BJ (cell line): ENCODE results near the gene SHMT1. TPM values are rescaled to one million over a fixed set of nuclear protein-coding genes. Genes with fewer than 3 reads are reported as not detected.
"Not testable (repeated sequence)": the region's sequence is repeated elsewhere in the genome, so short reads cannot be mapped to it uniquely, and the experiment has no call there.

Source experiments
- CTCF ChIA-PET: fragments of 350-600 bp; formaldehyde crosslinking; extraction: SDS; loops from one replicate; lab custom pipeline; 2021; ENCODE audit warnings: antibody characterized with exemption, inconsistent platforms; lab: Yijun Ruan, JAX
- POLR2A ChIA-PET: fragments of 300-600 bp; sonication (Branson Sonifier 250); formaldehyde crosslinking; extraction: SDS; loops from one replicate; lab custom pipeline; 2021; ENCODE audit warnings: antibody characterized with exemption; lab: Charles Lee
- DNase-seq: peaks from one replicate; pipeline ENCODE4 v3.0.0-alpha.2; 2011; ENCODE audit warnings: low read depth
- H3K27me3 ChIP-seq: 2 replicates; pipeline ENCODE4 v1.6.0; 2011; ENCODE audit warnings: low read length; ENCODE audit not compliant: control insufficient read depth, insufficient read depth
- H3K36me3 ChIP-seq: 2 replicates; pipeline ENCODE4 v1.5.1; 2011; ENCODE audit warnings: low read length; ENCODE audit not compliant: control insufficient read depth, insufficient read depth
- H3K4me3 ChIP-seq: 2 replicates; pipeline ENCODE4 v1.5.1; 2011; ENCODE audit warnings: low read depth, mild to moderate bottlenecking, control low read depth, low read length
- polyA minus RNA-seq: library from RNA; depleted of rRNA, polyadenylated mRNA; stranded (reverse); fragments of >200 nt; gene quantifications from 2 replicates; pipeline ENCODE4 v1.2.3, GENCODE V29; 2011; rRNA and poly(A)+ RNA removed
- polyA plus RNA-seq: library from polyadenylated mRNA; depleted of rRNA; stranded (reverse); fragments of >200 nt; gene quantifications from 2 replicates; pipeline ENCODE4 v1.2.3, GENCODE V29; 2011; rRNA removed
- TF ChIP-seq, protein P1 (sequence below): IDR thresholded peaks from 2 replicates; pipeline ENCODE4 v1.5.1; 2011; ENCODE audit warnings: low read depth, mild to moderate bottlenecking, control low read depth, inconsistent platforms, low read length, moderate library complexity; ENCODE audit not compliant: insufficient read depth

Gene SHMT1
- 5.0 and 5.9 TPM in 2 replicates for polyA plus RNA-seq
- polyA minus RNA-seq, result 4.9 and 5.2 TPM in 2 replicates

DNA sequence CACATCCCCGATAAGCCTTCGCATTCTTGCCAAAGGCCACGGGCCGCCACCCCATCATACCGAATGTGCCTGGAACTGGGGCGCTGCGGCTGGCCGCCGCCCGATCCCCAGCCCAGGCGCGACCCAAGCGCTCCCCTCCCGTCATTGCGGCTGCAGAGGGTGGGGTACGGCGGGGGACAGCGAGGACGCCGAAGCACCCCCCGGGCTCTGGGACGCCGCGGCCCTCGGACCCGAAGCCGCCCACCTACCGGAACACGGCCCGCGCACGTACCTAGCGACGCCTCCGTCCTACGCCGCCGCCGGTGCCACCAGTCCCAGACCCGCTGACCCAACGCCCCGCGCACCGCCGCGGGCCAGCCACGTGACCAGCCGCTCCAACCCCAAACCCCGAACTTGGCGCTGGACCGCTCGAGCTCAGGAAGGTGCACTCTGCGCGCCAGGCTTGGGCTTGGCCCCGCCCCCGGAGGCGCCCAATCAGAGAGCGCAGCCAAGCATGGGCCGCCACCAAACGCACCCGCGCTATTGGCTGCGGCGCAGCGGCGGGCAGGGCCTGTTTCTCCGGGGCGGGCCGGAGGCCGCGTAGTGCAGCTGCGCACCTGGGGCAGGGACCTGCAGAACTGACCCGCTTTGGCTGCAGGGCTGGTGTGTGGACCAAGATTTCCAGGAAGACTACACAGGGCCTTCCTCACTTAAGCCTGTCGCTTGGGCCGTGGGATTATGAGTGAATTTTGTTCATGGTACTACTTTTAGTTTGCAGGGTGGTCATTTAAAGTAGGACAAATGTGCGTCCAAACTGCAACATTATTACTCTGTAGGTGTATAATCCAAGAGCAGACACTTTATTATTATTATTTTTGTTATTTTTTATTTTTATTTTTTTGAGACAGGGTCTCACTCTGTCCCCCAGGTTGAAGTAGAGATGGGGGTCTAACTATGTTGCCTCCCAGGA is at the start of gene SHMT1:
SHMT1 (minus strand) TSS at position 450 of the 949 bp plus-strand sequence. CDS start 7,569 bp downstream, outside the sequence.
- no peaks in the 10 kb centered on the region for H3K36me3 ChIP-seq
- POLR2A ChIA-PET, result no interaction called here
- DNase-seq, result peak; percentile 25
- TF ChIP-seq, protein P1, sequence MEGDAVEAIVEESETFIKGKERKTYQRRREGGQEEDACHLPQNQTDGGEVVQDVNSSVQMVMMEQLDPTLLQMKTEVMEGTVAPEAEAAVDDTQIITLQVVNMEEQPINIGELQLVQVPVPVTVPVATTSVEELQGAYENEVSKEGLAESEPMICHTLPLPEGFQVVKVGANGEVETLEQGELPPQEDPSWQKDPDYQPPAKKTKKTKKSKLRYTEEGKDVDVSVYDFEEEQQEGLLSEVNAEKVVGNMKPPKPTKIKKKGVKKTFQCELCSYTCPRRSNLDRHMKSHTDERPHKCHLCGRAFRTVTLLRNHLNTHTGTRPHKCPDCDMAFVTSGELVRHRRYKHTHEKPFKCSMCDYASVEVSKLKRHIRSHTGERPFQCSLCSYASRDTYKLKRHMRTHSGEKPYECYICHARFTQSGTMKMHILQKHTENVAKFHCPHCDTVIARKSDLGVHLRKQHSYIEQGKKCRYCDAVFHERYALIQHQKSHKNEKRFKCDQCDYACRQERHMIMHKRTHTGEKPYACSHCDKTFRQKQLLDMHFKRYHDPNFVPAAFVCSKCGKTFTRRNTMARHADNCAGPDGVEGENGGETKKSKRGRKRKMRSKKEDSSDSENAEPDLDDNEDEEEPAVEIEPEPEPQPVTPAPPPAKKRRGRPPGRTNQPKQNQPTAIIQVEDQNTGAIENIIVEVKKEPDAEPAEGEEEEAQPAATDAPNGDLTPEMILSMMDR, result no peak
- H3K4me3 ChIP-seq, result peak within 1 kb of the TSS; percentile 68
- peaks cover 2% of the 10 kb centered on the region; the same call in 1 of the 2 replicates for H3K27me3 ChIP-seq
- CTCF ChIA-PET, result no interaction called here

DNA sequence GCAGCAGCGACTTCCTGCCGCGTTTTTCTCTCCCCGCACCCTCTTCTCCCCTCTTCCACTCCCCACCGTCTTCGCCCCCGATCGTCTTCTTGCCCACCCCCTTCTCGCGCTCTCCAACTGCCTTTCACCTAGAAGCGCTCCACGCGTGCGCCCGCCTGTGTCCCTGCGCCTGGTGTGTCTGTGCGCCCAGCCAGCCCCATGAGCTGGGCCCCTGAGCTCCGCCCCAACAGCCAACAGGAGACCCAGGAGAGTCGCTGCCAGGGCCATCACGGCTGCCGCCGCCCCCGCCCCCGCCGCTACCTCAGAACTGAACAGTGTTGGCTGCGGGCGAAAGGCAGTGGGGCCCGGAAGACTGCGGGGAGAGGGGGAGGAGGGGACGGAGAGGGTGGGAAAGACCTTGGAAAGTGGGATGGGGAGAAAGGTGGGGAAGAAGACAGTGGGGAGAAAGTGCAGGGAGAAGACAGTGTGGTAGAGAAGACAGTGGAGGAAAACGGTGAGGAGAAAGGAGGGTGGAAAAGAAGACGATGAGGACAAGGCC is 48.7 kb upstream of the SHMT1 start:
- H3K27me3 ChIP-seq, POLR2A ChIA-PET, H3K36me3 ChIP-seq, H3K4me3 ChIP-seq, DNase-seq, CTCF ChIA-PET: not testable (repeated sequence)

DNA sequence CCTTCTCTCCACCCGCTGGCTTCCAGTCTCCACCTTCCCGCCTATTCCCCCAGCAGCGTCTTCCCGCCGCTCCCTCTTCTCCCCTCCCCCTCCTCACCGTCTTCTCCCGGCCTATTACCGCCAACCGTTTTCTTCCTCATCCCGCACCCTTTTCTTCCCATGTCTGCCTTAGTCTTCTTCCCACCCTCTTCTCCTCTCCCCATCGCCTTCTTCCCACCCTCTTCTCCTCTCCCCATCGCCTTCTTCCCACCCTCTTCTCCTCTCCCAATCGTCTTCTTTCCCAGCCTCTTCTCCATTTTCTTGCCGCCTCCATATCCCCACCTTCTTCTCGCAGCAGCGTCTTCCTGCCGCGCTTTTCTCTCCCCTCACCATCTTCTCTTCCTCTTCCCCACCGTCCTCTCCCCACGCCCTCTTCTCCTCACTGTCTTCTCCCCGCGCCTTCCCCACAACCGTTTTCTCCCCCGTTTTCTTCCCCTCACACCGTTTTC is 48.1 kb upstream of the SHMT1 start:
- H3K36me3 ChIP-seq, DNase-seq, H3K27me3 ChIP-seq, POLR2A ChIA-PET, CTCF ChIA-PET: not testable (repeated sequence)
- peak overlapping the region; percentile 64 for H3K4me3 ChIP-seq

DNA sequence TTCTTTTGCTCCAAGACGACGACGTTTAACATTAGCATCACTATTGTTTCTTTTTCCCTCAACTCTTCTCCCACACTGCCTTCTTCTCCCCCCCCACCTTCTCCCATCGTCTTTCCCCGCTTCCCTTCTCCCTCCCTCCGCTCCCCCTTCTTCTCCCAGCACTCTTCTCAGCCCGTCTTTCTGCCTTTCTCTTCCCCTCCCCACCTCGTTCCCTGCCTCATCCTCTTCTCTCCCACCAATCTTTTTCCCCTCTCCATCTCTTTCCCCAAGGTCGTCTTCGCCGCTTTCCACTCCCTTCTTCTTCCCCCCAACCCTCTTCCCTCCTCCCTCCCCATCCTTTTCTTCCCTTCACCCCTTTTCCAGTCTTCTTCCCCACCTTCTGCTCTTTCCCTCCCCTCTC is 47.4 kb upstream of the SHMT1 start:
- H3K4me3 ChIP-seq, result peak overlapping the region; percentile 64
- H3K27me3 ChIP-seq, H3K36me3 ChIP-seq, DNase-seq, POLR2A ChIA-PET, CTCF ChIA-PET: not testable (repeated sequence)

DNA sequence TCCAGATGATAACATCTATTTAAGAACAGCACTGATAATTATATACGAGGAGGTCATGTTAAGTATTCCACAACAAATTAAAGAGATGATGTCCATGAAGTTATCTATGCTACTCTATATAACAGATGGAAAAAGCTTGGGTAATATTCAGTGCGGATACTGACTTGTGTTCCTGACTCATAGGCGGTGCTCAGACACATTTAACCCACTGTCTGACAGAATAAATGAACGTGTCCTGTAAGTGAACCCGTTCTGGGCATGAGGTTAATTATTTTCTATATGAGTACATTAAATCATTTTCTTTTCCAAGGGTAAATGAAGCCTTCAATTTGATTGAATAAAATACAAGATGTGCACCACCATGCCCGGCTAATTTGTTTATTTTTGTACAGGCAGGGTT is 46.0 kb upstream of the SHMT1 start:
- H3K27me3 ChIP-seq, DNase-seq, POLR2A ChIA-PET, CTCF ChIA-PET, H3K4me3 ChIP-seq, H3K36me3 ChIP-seq: not testable (repeated sequence)

DNA sequence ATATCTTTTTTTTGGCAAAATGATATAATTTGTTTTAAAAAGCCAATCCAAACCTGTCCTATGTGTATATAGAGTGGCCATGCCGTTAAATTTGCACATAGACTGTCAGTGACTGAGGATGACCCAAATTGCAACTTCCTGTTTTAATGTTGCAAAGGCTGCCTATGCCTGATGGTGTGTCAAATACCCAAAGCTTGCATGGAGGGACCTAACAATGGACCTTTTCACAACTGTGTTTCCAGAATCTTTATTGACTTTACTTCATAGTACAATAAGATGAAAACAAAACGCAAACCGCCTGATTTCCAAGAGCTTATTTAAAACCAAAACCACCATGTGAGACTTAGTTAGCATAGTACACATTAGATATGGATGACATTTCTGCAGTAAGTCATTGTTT is 45.6 kb upstream of the SHMT1 start:
- POLR2A ChIA-PET, H3K27me3 ChIP-seq: not testable (repeated sequence)

DNA sequence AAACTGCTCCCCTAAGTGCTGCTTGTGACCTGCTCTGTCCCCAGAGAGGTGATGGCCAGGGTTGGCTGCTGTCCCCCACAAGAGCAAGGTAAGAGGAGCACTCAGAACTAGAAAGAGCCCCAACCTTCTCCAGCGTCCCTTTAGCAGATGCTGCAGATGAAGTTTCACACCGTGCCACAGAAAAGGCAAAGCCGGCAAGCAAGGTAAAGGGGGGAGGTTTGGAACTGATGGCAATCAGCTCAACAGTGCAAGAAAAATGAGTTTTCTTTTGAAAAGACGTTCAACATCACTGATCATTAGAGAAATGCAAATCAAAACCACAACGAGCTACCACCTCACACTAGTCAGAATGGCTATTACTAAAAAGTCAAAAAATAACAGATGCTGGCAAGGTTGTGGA is 40.3 kb upstream of the SHMT1 start:
- POLR2A ChIA-PET, DNase-seq, CTCF ChIA-PET: not testable (repeated sequence)

More for the DNA sequence above, 45.6 kb upstream of the SHMT1 start:
- H3K36me3 ChIP-seq, H3K4me3 ChIP-seq, CTCF ChIA-PET, DNase-seq: not testable (repeated sequence)

DNA sequence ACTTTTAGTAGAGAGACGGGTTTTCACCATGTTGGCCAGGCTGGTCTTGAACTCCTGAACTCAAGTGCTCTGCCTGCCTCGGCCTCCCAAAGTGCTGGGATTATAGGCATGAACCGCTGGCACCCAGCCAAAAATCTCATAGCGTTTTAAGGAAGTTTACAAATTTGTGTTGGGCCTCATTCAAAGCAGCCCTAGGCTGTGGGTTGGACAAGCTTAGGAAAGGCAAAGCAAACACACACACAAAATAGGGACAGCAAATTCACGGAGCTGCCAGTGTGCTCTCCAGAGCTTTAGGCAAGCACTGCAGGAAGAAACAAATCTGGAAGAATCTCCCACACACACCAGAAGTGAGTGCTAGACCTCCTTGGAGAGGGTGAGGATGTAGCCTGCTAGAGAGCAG is 39.8 kb upstream of the SHMT1 start:
- CTCF ChIA-PET, result not testable (repeated sequence)

More for the DNA sequence above, 40.3 kb upstream of the SHMT1 start:
- not testable (repeated sequence) for H3K4me3 ChIP-seq, H3K27me3 ChIP-seq, H3K36me3 ChIP-seq

DNA sequence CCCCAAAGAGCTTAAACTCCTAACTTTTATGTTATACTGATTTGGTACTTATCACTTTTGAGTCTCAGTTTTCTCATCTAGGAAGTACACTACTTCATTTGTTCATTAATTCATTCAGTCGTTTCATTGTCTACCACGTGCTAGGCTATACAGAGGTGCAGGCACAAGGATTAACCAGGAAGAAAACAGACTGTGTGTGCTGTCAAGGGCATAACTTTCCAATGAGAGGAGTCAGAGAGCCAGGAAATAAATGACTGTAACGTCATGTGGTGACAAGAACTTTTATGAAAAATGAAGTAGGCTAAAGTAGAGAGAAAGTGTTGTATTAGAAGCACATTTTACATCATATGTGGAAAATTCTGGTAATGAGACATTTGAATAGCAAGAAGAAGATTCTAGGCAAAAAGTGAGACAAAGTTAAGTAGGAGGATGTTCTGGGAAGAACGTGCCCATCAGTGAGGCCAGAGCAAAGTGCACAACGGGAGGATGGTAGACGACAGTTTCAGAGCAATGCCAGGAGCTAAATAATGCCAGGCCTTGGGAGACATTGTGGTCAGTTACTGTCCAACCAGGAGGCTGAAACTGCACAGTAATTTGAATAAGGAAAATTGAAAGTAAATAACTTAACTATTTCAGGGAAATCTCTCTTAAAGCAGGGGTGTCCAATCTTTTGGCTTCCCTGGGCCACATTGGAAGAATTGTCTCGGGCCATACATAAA is 38.7 kb upstream of the SHMT1 start:
- DNase-seq, H3K4me3 ChIP-seq, H3K36me3 ChIP-seq, H3K27me3 ChIP-seq, CTCF ChIA-PET, POLR2A ChIA-PET: not testable (repeated sequence)

More for the DNA sequence above, 39.8 kb upstream of the SHMT1 start:
- H3K36me3 ChIP-seq, H3K27me3 ChIP-seq, DNase-seq, H3K4me3 ChIP-seq, POLR2A ChIA-PET: not testable (repeated sequence)

DNA sequence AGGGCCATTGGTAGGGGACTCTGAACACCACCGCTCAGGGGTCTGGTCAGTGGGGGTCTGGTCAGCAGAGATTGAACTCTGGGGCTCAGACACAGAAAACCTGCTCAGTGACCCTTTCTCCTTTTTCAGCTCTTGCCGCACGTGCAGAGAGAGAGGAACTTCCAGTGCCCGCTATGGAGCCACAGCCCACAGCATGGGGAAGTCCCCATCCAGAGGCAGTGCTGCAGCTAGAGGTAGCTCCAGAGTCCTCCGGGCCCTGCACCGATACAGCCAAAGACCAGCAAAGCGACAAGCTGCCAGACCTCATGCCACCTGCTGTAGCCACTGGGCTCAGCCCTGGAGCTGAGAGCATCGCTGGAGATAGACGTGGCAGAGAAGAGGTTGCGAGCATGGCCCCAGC is 25.4 kb upstream of the SHMT1 start:
- DNase-seq, H3K36me3 ChIP-seq, POLR2A ChIA-PET, CTCF ChIA-PET, H3K27me3 ChIP-seq, H3K4me3 ChIP-seq: not testable (repeated sequence)

DNA sequence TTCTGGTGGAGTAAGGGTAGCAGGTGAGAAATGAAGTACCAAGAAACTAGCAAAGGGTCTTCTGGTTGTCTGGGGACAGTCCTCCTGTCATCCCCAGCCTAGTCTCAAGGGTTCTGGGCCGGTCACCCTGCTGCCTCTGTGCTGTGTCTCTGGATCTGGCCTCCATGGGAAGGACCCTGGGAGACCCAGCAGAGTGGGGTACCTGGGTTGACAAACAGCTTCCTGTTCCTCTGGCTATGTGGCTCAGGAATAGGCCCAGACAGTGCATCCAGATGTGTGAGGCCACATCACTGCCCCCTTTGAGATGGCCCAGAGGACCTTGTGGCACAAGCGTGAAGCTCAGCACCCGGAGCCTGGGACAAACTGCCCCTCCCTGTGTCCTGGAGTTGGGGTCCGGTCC is 24.9 kb upstream of the SHMT1 start:
- CTCF ChIA-PET, H3K27me3 ChIP-seq, DNase-seq, H3K36me3 ChIP-seq, H3K4me3 ChIP-seq, POLR2A ChIA-PET: not testable (repeated sequence)
